K562 treated with DMSO at 1 percent for 4 hours (cell line): ENCODE results near the gene PRAMEF17. TPM values are rescaled to one million over a fixed set of nuclear protein-coding genes. Genes with fewer than 3 reads are reported as not detected.

Experiments used
- total RNA-seq: library from RNA; unstranded; fragments of 300-600 nt; gene quantifications from 2 replicates; pipeline ENCODE4 v1.2.3, GENCODE V29; 2022; ENCODE audit not compliant: insufficient read depth

Gene PRAMEF17, protein sequence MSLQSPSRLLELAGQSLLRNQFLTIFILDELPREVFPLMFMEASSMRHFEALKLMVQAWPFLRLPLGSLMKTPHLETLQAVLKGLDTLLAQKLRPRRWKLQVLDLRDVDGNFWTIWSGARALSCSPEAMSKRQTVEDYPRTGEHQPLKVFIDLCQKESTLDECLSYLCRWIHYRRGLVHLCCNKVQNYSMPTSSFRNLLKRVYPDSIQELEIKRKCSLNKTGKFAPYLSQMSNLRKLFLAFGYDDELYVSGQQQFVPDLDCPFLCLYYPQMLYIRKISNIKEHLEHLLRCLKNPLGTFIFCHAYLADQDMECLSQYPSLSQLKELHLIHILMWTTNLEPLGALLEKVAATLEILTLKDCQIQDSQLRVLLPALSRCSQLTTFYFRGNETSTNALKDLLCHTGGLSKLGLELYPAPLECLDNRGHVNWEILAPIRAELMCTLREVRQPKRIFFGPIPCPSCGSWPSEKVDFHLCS
- total RNA-seq, result not detected in 2 replicates

DNA sequence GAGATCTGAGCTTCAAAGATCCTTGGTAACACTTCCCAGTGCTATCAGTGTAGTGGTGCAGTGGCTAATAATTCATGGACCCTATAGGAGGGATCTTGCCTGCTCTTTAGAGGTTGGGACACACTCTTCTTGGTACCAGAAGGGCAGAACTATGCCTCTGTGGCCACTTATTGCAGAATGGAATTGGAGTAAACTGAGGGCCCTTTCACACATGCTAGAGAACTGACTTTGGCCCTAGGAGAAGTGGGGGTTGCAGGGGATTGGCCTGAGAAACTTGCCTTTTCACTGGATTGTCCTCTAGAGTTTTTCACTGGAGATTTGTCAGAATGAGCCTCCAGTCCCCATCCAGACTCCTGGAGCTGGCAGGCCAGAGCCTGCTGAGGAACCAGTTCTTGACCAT lies at the start of gene PRAMEF17:
TSS of gene PRAMEF17 (plus strand) at position 301 of the 400 bp plus-strand sequence. CDS start at position 327, 26 bp downstream.

DNA sequence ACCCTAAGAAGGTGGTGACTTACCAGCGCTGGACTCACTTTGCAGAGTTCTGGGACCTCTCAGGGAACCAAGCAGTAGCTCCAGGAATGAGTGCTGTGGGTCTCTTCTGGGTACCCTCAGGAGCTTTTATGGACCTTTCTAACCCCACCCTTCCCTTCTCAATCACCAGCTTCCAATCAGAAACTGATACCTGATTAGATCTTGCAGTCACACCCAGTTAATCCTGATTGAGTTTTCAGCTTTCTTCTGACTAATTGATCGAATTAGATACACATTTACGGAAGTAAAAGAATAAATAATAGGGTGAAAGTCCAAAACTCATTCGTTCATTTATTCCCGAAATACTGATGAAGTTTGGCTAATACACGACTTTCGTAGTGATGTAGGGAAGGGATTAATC lies 42.4 kb upstream of the PRAMEF17 start, which contains the start of gene PRAMEF14:
TSS of gene PRAMEF14 (minus strand) at position 101 of the 400 bp plus-strand sequence. CDS start 1,820 bp downstream, outside the sequence.

DNA sequence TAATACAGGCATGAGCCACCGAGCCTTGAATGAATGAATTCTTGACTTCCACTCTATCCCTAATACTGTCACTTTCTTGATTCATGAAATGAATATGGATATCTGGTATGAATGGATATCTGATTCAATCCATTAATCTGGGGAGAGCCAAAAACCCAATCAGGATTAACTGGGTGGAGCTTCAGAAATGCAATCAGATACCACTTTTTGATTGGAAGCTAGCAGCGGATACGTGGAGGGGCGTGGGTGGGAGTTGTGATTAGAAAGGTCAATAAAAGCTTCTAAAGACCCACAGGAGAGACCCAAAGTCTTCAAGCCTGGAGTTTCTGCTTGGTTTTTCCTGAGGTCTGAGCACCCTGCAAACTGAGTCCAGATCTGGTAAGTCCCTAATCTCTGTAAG lies 20.7 kb downstream of the PRAMEF17 start, which contains the start of gene PRAMEF20:
TSS of gene PRAMEF20 (plus strand) at position 301 of the 400 bp plus-strand sequence. CDS start 5,905 bp downstream, outside the sequence.

Other genes with a start within 250 kb of the PRAMEF17 start
- gene PRAMEF26, start 233.6 kb upstream of the PRAMEF17 start, total RNA-seq, result not detected in 2 replicates
- not detected in 2 replicates for gene HNRNPCL4, start 224.0 kb upstream of the PRAMEF17 start, total RNA-seq
- gene PRAMEF9, start 217.8 kb upstream of the PRAMEF17 start, total RNA-seq, result not detected in 2 replicates
- gene PRAMEF13, start 188.2 kb upstream of the PRAMEF17 start, total RNA-seq, result not detected in 2 replicates
- gene PRAMEF18, start 163.5 kb upstream of the PRAMEF17 start, total RNA-seq, result not detected in 2 replicates
- not detected in 2 replicates for gene PRAMEF5, start 135.4 kb upstream of the PRAMEF17 start, total RNA-seq
- not detected in 2 replicates for gene PRAMEF8, start 104.5 kb upstream of the PRAMEF17 start, total RNA-seq
- gene PRAMEF33, start 86.1 kb upstream of the PRAMEF17 start, total RNA-seq, result not detected in 2 replicates
- gene PRAMEF15, start 74.1 kb upstream of the PRAMEF17 start, total RNA-seq, result not detected in 2 replicates
- gene PRAMEF14, start 42.5 kb upstream of the PRAMEF17 start, total RNA-seq, result not detected in 2 replicates
- gene PRAMEF19, start 17.7 kb upstream of the PRAMEF17 start, total RNA-seq, result not detected in 2 replicates
- gene PRAMEF20, start 20.8 kb downstream of the PRAMEF17 start, total RNA-seq, result not detected in 2 replicates
- gene LRRC38, start 124.4 kb downstream of the PRAMEF17 start, total RNA-seq, result not detected in 2 replicates
- not detected in 2 replicates for gene PDPN, start 194.2 kb downstream of the PRAMEF17 start, total RNA-seq